H9 (cell line): ENCODE results near the gene ARHGAP4. TPM values are rescaled to one million over a fixed set of nuclear protein-coding genes. Genes with fewer than 3 reads are reported as not detected.

ENCODE experiments used
- DNase-seq: peaks from one replicate; pipeline ENCODE4 v3.0.0-alpha.2; 2017
- H2AFZ ChIP-seq: one replicate; pipeline ENCODE4 v1.6.1; 2013; ENCODE audit warnings: mild to moderate bottlenecking, low read length, control low read depth, moderate library complexity
- H2AK5ac ChIP-seq: 2 replicates; pipeline ENCODE4 v1.6.1; 2013; ENCODE audit warnings: low read length, control low read depth, mixed read lengths; ENCODE audit not compliant: insufficient read length
- H2BK120ac ChIP-seq: one replicate; pipeline ENCODE4 v1.6.1; 2013; ENCODE audit warnings: low read depth, mild to moderate bottlenecking, low read length, control low read depth, inconsistent platforms; ENCODE audit not compliant: poor library complexity, severe bottlenecking
- H2BK12ac ChIP-seq: 2 replicates; pipeline ENCODE4 v1.6.1; 2013; ENCODE audit warnings: low read length, control low read depth, mixed read lengths, low read depth; ENCODE audit not compliant: insufficient read length
- H2BK15ac ChIP-seq: 2 replicates; pipeline ENCODE4 v1.6.1; 2013; ENCODE audit warnings: low read depth, low read length, control low read depth
- H2BK20ac ChIP-seq: one replicate; pipeline ENCODE4 v1.6.1; 2013; ENCODE audit warnings: low read depth, mild to moderate bottlenecking, low read length, control low read depth, inconsistent platforms; ENCODE audit not compliant: poor library complexity, severe bottlenecking
- H2BK5ac ChIP-seq: 2 replicates; pipeline ENCODE4 v1.6.1; 2013; ENCODE audit warnings: low read length, control low read depth, mixed read lengths; ENCODE audit not compliant: insufficient read length
- H3K14ac ChIP-seq: 2 replicates; pipeline ENCODE4 v1.6.1; 2013; ENCODE audit warnings: low read length, control low read depth; ENCODE audit not compliant: insufficient read depth
- H3K18ac ChIP-seq: 2 replicates; pipeline ENCODE4 v1.6.1; 2013; ENCODE audit warnings: low read depth, mild to moderate bottlenecking, mixed read lengths, low read length, control low read depth; ENCODE audit not compliant: insufficient read length
- H3K23ac ChIP-seq: 2 replicates; pipeline ENCODE4 v1.6.1; 2013; ENCODE audit warnings: low read length, control low read depth, mixed read lengths, low read depth; ENCODE audit not compliant: insufficient read length
- H3K23me2 ChIP-seq: 2 replicates; pipeline ENCODE4 v1.6.1; 2013; ENCODE audit warnings: low read depth, mild to moderate bottlenecking, mixed read lengths, low read length, control low read depth; ENCODE audit not compliant: insufficient read length, poor library complexity, severe bottlenecking
- H3K27ac ChIP-seq: 2 replicates; pipeline ENCODE4 v1.5.1; 2013; ENCODE audit warnings: low read length, control low read depth, mixed read lengths, low read depth; ENCODE audit not compliant: insufficient read length
- H3K27me3 ChIP-seq: 2 replicates; pipeline ENCODE4 v1.6.1; 2013; ENCODE audit warnings: low read length, control low read depth, inconsistent platforms; ENCODE audit not compliant: insufficient read depth
- H3K4ac ChIP-seq: 2 replicates; pipeline ENCODE4 v1.6.1; 2013; ENCODE audit warnings: low read depth, mild to moderate bottlenecking, control low read depth, inconsistent platforms, low read length, moderate library complexity
- H3K4me1 ChIP-seq: 2 replicates; pipeline ENCODE4 v1.6.1; 2013; ENCODE audit warnings: low read length, control low read depth, inconsistent platforms; ENCODE audit not compliant: insufficient read depth
- H3K4me2 ChIP-seq: 2 replicates; pipeline ENCODE4 v1.6.1; 2013; ENCODE audit warnings: low read length, control low read depth, mixed read lengths; ENCODE audit not compliant: insufficient read length, insufficient read depth
- H3K56ac ChIP-seq: 2 replicates; pipeline ENCODE4 v1.6.1; 2013; ENCODE audit warnings: low read depth, mild to moderate bottlenecking, mixed read lengths, low read length, control low read depth; ENCODE audit not compliant: insufficient read length
- H3K79me1 ChIP-seq: 2 replicates; pipeline ENCODE4 v1.6.1; 2013; ENCODE audit warnings: low read depth, mild to moderate bottlenecking, moderate library complexity, low read length, control low read depth, inconsistent platforms; ENCODE audit not compliant: insufficient read depth, poor library complexity, severe bottlenecking
- H3K79me2 ChIP-seq: 2 replicates; pipeline ENCODE4 v1.6.1; 2013; ENCODE audit warnings: low read length, control low read depth, inconsistent platforms; ENCODE audit not compliant: insufficient read depth
- H3K9ac ChIP-seq: 2 replicates; pipeline ENCODE4 v1.6.1; 2013; ENCODE audit warnings: low read length, control low read depth, mixed read lengths; ENCODE audit not compliant: insufficient read length; ENCODE audit errors: extremely low read depth
- H3K9me3 ChIP-seq: one replicate; pipeline ENCODE4 v1.6.1; 2013; ENCODE audit warnings: low read depth, low read length, inconsistent platforms; ENCODE audit not compliant: control insufficient read depth
- H3T11ph ChIP-seq: one replicate; pipeline ENCODE4 v1.6.1; 2013; ENCODE audit warnings: mild to moderate bottlenecking, low read length, control low read depth, inconsistent platforms
- H4K20me1 ChIP-seq: one replicate; pipeline ENCODE4 v1.6.1; 2013; ENCODE audit not compliant: control insufficient read depth, insufficient read length, insufficient read depth
- H4K5ac ChIP-seq: 2 replicates; pipeline ENCODE4 v1.6.1; 2013; ENCODE audit warnings: low read depth, mild to moderate bottlenecking, mixed read lengths, low read length, control low read depth; ENCODE audit not compliant: insufficient read length
- H4K8ac ChIP-seq: replicated peaks from 2 replicates; pipeline ENCODE4 v1.6.1; 2013; ENCODE audit warnings: low read length, control low read depth, mixed read lengths, low read depth; ENCODE audit not compliant: insufficient read length
- H4K91ac ChIP-seq: 2 replicates; pipeline ENCODE4 v1.6.1; 2013; ENCODE audit warnings: low read depth, mild to moderate bottlenecking, moderate library complexity, mixed read lengths, low read length, control low read depth; ENCODE audit not compliant: insufficient read length
- H3K27ac Mint-ChIP-seq, 3 experiments: 2 replicates in 2 of 3; 3 replicates in 1 of 3; pipeline ENCODE4 v1.8.0; 2020 to 2021; ENCODE audit warnings: mixed read lengths in 3 of 3, mild to moderate bottlenecking in 1 of 3, moderate library complexity in 1 of 3
- H3K27me3 Mint-ChIP-seq: 2 replicates; pipeline ENCODE4 v1.8.0; 2021; ENCODE audit warnings: low read depth, mild to moderate bottlenecking, moderate library complexity, mixed read lengths
- H3K36me3 Mint-ChIP-seq, 3 experiments: 2 replicates in 2 of 3; 3 replicates in 1 of 3; pipeline ENCODE4 v1.8.0; 2020 to 2021; ENCODE audit warnings: low read depth in 3 of 3, mixed read lengths in 3 of 3; ENCODE audit not compliant: insufficient read depth in 1 of 3
- H3K4me1 Mint-ChIP-seq, 2 experiments: 2 replicates each; pipeline ENCODE4 v1.8.0; 2020; ENCODE audit warnings: mixed read lengths in 2 of 2
- H3K4me3 Mint-ChIP-seq, 2 experiments: 2 replicates in 1 of 2; 3 replicates in 1 of 2; pipeline ENCODE4 v1.8.0; 2020 to 2021; ENCODE audit warnings: mild to moderate bottlenecking in 2 of 2, mixed read lengths in 2 of 2, moderate library complexity in 1 of 2
- H3K9me3 Mint-ChIP-seq, 2 experiments: 2 replicates in 1 of 2; 3 replicates in 1 of 2; pipeline ENCODE4 v1.8.0; 2020; ENCODE audit warnings: mild to moderate bottlenecking in 2 of 2, mixed read lengths in 2 of 2, moderate library complexity in 1 of 2
- WGBS: extraction: QIAGEN DNeasy Blood & Tissue Kit; methylation state at CpG from one replicate; pipeline ENCODE4 v1.1.7; 2013; ENCODE audit warnings: missing lambda C conversion rate, low lambda C conversion rate, mixed read lengths; ENCODE audit not compliant: insufficient read length; ENCODE audit errors: extremely low coverage; 5-methylcytosine and 5-hydroxymethylcytosine counted together
- total RNA-seq: library from RNA; stranded (reverse); gene quantifications from 2 replicates; pipeline ENCODE4 v1.2.1, GENCODE V29; 2021
- TF ChIP-seq, protein P1 (sequence below): fragments of 200-600 bp; sonication (generic); conservative IDR thresholded peaks from 3 replicates; pipeline ENCODE4 v1.8.0; 2021; ENCODE audit warnings: antibody characterized with exemption, mild to moderate bottlenecking

Gene ARHGAP4
- total RNA-seq, 1 experiment from 2014 or later, result 37.8 TPM

DNA sequence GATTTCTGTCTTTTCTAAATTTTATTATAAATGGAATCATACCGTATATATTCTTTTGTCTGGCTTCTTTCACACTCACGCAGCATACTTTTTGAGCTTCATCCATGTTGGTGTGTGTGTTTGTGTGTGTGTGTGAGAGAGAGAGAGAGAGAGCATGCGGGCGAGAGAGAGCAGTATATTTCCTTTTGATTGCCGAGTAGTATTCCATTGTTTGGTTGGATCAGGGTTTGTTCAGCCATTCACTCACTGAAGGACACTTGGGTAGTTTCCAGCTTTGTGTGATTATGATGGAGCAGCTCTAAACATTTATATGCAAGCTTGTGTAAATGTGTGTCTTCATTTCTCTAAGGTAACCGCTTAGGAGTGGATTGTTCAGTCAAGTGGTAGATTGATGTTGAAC is 36.9 kb downstream of the ARHGAP4 start:
- Mint-ChIP-seq H3K27ac (no peak overlapping the region), H3K4me3 (no peak overlapping the region), H3K4me1 (peaks cover 11 to 13% of the 10 kb centered on the region in 2 experiments), H3K27me3 (peaks cover 28% of the 10 kb centered on the region), H3K9me3 (peaks cover 67 to 71% of the 10 kb centered on the region in 2 experiments), H3K36me3 (peaks cover 4 to 16% (median 11%) of the 10 kb centered on the region in 3 experiments; a peak in 6 of 7 replicates)
- no peak overlapping the region for H2BK12ac ChIP-seq
- no peak overlapping the region for H2BK5ac ChIP-seq
- H3K4ac ChIP-seq, result no peak overlapping the region
- no peak overlapping the region for H4K91ac ChIP-seq
- H3K23me2 ChIP-seq, result peaks cover 4% of the 10 kb centered on the region
- H3K9ac ChIP-seq, result no peak overlapping the region
- no peak overlapping the region for H2BK15ac ChIP-seq
- no peak overlapping the region for H3K27ac ChIP-seq
- no peak overlapping the region for H2BK20ac ChIP-seq
- H3K27me3 ChIP-seq, result no peaks in the 10 kb centered on the region
- no peak overlapping the region for H2AFZ ChIP-seq
- no peaks in the 10 kb centered on the region for H3K79me1 ChIP-seq
- no peaks in the 10 kb centered on the region for H4K20me1 ChIP-seq
- peaks cover 23% of the 10 kb centered on the region for H3K9me3 ChIP-seq
- TF ChIP-seq, protein P1, sequence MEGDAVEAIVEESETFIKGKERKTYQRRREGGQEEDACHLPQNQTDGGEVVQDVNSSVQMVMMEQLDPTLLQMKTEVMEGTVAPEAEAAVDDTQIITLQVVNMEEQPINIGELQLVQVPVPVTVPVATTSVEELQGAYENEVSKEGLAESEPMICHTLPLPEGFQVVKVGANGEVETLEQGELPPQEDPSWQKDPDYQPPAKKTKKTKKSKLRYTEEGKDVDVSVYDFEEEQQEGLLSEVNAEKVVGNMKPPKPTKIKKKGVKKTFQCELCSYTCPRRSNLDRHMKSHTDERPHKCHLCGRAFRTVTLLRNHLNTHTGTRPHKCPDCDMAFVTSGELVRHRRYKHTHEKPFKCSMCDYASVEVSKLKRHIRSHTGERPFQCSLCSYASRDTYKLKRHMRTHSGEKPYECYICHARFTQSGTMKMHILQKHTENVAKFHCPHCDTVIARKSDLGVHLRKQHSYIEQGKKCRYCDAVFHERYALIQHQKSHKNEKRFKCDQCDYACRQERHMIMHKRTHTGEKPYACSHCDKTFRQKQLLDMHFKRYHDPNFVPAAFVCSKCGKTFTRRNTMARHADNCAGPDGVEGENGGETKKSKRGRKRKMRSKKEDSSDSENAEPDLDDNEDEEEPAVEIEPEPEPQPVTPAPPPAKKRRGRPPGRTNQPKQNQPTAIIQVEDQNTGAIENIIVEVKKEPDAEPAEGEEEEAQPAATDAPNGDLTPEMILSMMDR, result no peak
- H3T11ph ChIP-seq, result no peak overlapping the region
- no peak overlapping the region for H4K5ac ChIP-seq
- H3K23ac ChIP-seq, result no peak overlapping the region
- no peak overlapping the region for H2AK5ac ChIP-seq
- H3K79me2 ChIP-seq, result no peaks in the 10 kb centered on the region
- H3K4me1 ChIP-seq, result no peaks in the 10 kb centered on the region
- no peak overlapping the region for H3K56ac ChIP-seq
- H3K14ac ChIP-seq, result no peak overlapping the region
- H4K8ac ChIP-seq, result no peak overlapping the region
- H3K18ac ChIP-seq, result no peak overlapping the region
- no peak overlapping the region for H3K4me2 ChIP-seq
- no peak for DNase-seq
- no CpG with 5 or more reads among the region's 6 CpGs for WGBS
- no peak overlapping the region for H2BK120ac ChIP-seq
